Fibroblast of lung (primary cell): Measurements from ENCODE around the gene CFC1.
"Not testable (repeated sequence)": the region's sequence is repeated elsewhere in the genome, so short reads cannot be mapped to it uniquely, and the experiment has no call there.

Source experiments
- EZH2 ChIP-seq: IDR thresholded peaks from 2 replicates; pipeline ENCODE4 v1.5.1; 2012; ENCODE audit warnings: low read length, control low read depth, mild to moderate bottlenecking; ENCODE audit errors: missing control alignments
- TF ChIP-seq, protein P1 (sequence below), 2 donors: IDR thresholded peaks in 1 of 2; conservative IDR thresholded peaks in 1 of 2; 1 replicate in 1 of 2; 2 replicates in 1 of 2; pipeline ENCODE4 v1.5.1; 2011 to 2012; ENCODE audit warnings: low read length in 2 of 2, control low read depth in 1 of 2, inconsistent platforms in 1 of 2, low read depth in 1 of 2, mild to moderate bottlenecking in 1 of 2

DNA sequence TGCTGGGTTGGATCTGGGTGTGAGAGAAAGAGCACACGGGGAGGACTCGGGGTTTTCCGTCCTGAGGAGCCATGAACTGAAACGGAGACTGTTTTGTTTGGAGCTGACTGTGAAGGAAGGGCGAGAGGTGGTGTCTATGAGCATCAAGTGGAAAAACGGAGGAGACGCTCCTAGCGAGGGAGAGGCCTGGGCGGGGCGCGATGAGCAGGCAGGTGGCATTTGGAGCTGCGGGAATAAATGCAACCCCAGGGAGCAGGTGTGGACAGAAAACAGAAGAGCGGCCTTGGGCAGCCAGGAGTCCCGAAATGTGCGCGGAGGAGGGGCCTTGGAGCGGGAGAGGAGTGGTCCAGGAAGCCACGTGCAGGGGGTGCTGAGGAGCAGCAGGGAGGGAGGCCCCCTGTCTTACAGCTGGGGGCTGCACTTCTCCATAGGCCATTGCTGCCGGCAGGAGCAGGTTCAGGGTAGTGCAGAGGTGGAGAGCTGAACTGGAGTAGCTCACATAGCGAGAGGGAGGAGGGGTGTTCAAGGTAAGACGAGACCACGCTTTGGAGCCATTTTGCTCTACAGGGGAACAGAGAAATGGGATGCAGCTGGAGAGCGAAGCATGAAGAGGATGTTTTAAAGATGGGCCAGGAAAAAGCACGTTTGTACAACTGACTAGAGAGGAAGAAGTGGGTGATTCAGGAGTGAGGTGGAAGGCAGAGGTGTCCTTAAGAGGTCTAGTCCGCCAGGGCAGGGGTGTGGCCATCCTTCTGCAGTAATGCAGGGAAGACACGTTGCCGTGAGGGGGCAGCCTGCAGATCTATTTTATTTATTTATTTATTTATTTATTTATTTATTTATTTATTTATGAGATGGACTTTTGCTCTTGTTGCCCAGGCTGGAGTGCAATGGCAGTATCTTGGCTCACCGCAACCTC lies 9.9 kb upstream of the CFC1 start:
- TF ChIP-seq, protein P1, sequence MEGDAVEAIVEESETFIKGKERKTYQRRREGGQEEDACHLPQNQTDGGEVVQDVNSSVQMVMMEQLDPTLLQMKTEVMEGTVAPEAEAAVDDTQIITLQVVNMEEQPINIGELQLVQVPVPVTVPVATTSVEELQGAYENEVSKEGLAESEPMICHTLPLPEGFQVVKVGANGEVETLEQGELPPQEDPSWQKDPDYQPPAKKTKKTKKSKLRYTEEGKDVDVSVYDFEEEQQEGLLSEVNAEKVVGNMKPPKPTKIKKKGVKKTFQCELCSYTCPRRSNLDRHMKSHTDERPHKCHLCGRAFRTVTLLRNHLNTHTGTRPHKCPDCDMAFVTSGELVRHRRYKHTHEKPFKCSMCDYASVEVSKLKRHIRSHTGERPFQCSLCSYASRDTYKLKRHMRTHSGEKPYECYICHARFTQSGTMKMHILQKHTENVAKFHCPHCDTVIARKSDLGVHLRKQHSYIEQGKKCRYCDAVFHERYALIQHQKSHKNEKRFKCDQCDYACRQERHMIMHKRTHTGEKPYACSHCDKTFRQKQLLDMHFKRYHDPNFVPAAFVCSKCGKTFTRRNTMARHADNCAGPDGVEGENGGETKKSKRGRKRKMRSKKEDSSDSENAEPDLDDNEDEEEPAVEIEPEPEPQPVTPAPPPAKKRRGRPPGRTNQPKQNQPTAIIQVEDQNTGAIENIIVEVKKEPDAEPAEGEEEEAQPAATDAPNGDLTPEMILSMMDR (conservative IDR thresholded peaks at IDR 0.05 in 1 of 2, IDR thresholded peaks at IDR 0.05 in 1 of 2; ENCODE audit: low read depth in 1 of 2, low read length in 2 of 2) = not testable (repeated sequence)
- not testable (repeated sequence) for TF ChIP-seq EZH2
